ENCODE data around the gene TBC1D25. TPM values are rescaled to one million over a fixed set of nuclear protein-coding genes. Genes with fewer than 3 reads are reported as not detected.

Gene TBC1D25
- total and polyA plus RNA-seq, 2 of the 4 experiments (the other 2 are of a cell fraction) = 11.3 to 15.9 TPM

DNA sequence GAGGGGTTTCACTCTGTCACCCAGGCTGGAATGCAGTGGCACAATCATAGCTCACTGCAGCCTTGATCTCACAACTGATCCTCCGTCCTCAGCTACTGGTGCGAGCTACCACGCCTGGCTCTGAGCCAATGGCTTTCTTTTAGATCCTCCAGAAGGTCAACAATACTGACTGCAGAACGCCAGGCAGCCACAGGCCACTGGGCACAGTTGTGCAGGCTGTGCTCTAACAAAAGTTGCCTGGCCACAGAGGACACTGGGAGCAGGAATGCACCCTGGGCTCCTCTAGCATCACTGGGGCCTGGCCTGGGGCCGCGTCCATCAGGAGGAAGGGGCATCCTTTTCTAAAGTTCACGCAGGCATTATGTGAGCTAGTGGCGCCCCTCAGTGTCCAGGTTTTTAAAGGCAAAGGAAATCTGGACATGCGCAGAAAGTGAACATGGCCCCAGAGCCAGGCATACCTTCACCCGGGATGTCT lies 45.6 kb upstream of the TBC1D25 start:
- CTCF ChIA-PET = interaction anchor here (0.6 to 1.1 kb wide), 3 partner anchors 14 to 38 kb away, joined by 3 to 4 read pairs (median 4); no protein-coding TSS in a partner anchor
- Histone ChIP-seq H3K4me3 (ENCODE audit: insufficient read depth, low read depth, low read length) (no peak overlapping the region), H3K36me3 (ENCODE audit: control insufficient read depth, insufficient read depth, low read length) (no peaks in the 10 kb centered on the region), H3K4ac (ENCODE audit: low read depth, low read length) (no peak overlapping the region), H4K20me1 (ENCODE audit: insufficient read depth, low read length) (no peaks in the 10 kb centered on the region), H3K56ac (ENCODE audit: extremely low read depth, insufficient read depth, low read length) (no peak overlapping the region), H4K91ac (ENCODE audit: insufficient read depth, low read depth, low read length) (no peak overlapping the region), H3K4me1 (ENCODE audit: control insufficient read depth, insufficient read depth, low read length) (peaks cover 6% of the 10 kb centered on the region), H2BK5ac (ENCODE audit: low read depth, low read length, poor library complexity, severe bottlenecking) (no peak overlapping the region), H3K79me1 (ENCODE audit: low read depth in 1 of 2, low read length in 2 of 2) (no peaks in the 10 kb centered on the region), H2BK20ac (ENCODE audit: low read depth, low read length) (no peak overlapping the region), H3K9ac (ENCODE audit: low read depth, low read length) (no peak overlapping the region), H4K8ac (ENCODE audit: low read depth in 2 of 2, low read length in 2 of 2) (no peak overlapping the region), H3K18ac (ENCODE audit: low read depth, low read length) (no peak overlapping the region), H3K4me2 (ENCODE audit: low read depth, low read length) (no peak overlapping the region), H3K23ac (ENCODE audit: low read depth, low read length) (no peak overlapping the region), H2BK15ac (ENCODE audit: low read depth, low read length) (no peak overlapping the region), H2AK9ac (replicated peaks; ENCODE audit: low read depth, low read length, poor library complexity) (no peak overlapping the region), H3K9me1 (ENCODE audit: insufficient read depth, low read length) (peaks cover 13% of the 10 kb centered on the region), H2AFZ (replicated peaks; ENCODE audit: low read length, poor library complexity) (peak overlapping the region; percentile 6), H2BK120ac (ENCODE audit: low read depth, low read length) (no peak overlapping the region), H3K27ac (ENCODE audit: insufficient read depth, low read length) (no peak overlapping the region), H3K9me3 (ENCODE audit: control insufficient read depth, insufficient read depth, low read length) (no peaks in the 10 kb centered on the region; the same call in 1 of the 2 replicates), H4K5ac (ENCODE audit: low read depth, low read length) (no peak overlapping the region), H3K14ac (replicated peaks; ENCODE audit: low read depth, low read length) (no peak overlapping the region), H3K27me3 (ENCODE audit: control insufficient read depth, insufficient read depth, low read length) (no peaks in the 10 kb centered on the region), H2AK5ac (ENCODE audit: low read depth, low read length) (no peak overlapping the region)
- BruUV-seq (replicated peaks) = no TSS peak
- in situ Hi-C loops (cut with MboI; ENCODE audit: low sequenced_read_pairs) = loop anchor here (10.0 kb wide), 1 partner anchor 409 kb away; no protein-coding TSS in a partner anchor
- dilution Hi-C loops (cut with HindIII; ENCODE audit: low sequenced_read_pairs, unreplicated experiment) = no loop called here
- DNase-seq (peak; percentile 38), ATAC-seq (ENCODE audit: low read depth) (peak; percentile 55)
- intact Hi-C loops (cut with micrococcal nuclease) = loop anchor here (2.0 to 5.0 kb wide), 3 partner anchors 411 to 657 kb away; partner anchors contain the start of gene ZNF81
- 18% methylated on average over 6 of the region's 10 CpGs; no CpG with 5 or more reads in 1 of the 2 experiments for WGBS, 2 experiments (ENCODE audit: extremely low coverage in 2 of 2, insufficient read length in 1 of 2)
- POLR2A ChIA-PET (ENCODE audit: unreplicated experiment) = no interaction called here
- TF ChIP-seq BHLHE40 (IDR thresholded peaks at IDR 0.05; ENCODE audit: low read depth, low read length) = no peak
- TF ChIP-seq CHD1 (IDR thresholded peaks at IDR 0.05; ENCODE audit: low read depth, low read length) = no peak
- peak; percentile 37; the same call in 1 of the 2 replicates for TF ChIP-seq SMC3 (IDR thresholded peaks at IDR 0.05; ENCODE audit: low read depth, low read length)
- peak; percentile 59 for TF ChIP-seq RAD21 (IDR thresholded peaks at IDR 0.05; ENCODE audit: low read length)
- TF ChIP-seq POLR2A (IDR thresholded peaks at IDR 0.05; ENCODE audit: low read depth, low read length) = no peak
- TF ChIP-seq RFX5 (IDR thresholded peaks at IDR 0.05; ENCODE audit: low read depth, low read length) = no peak
- TF ChIP-seq, protein P1, sequence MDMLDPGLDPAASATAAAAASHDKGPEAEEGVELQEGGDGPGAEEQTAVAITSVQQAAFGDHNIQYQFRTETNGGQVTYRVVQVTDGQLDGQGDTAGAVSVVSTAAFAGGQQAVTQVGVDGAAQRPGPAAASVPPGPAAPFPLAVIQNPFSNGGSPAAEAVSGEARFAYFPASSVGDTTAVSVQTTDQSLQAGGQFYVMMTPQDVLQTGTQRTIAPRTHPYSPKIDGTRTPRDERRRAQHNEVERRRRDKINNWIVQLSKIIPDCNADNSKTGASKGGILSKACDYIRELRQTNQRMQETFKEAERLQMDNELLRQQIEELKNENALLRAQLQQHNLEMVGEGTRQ (IDR thresholded peaks at IDR 0.05; ENCODE audit: low read depth, low read length) = no peak
- no peak for TF ChIP-seq CEBPB (IDR thresholded peaks at IDR 0.05; ENCODE audit: low read depth, low read length)
- TF ChIP-seq, protein P2, sequence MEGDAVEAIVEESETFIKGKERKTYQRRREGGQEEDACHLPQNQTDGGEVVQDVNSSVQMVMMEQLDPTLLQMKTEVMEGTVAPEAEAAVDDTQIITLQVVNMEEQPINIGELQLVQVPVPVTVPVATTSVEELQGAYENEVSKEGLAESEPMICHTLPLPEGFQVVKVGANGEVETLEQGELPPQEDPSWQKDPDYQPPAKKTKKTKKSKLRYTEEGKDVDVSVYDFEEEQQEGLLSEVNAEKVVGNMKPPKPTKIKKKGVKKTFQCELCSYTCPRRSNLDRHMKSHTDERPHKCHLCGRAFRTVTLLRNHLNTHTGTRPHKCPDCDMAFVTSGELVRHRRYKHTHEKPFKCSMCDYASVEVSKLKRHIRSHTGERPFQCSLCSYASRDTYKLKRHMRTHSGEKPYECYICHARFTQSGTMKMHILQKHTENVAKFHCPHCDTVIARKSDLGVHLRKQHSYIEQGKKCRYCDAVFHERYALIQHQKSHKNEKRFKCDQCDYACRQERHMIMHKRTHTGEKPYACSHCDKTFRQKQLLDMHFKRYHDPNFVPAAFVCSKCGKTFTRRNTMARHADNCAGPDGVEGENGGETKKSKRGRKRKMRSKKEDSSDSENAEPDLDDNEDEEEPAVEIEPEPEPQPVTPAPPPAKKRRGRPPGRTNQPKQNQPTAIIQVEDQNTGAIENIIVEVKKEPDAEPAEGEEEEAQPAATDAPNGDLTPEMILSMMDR (conservative IDR thresholded peaks at IDR 0.05; ENCODE audit: low read depth, low read length) = peak; percentile 52
- no peak for TF ChIP-seq MAFK (IDR thresholded peaks at IDR 0.05; ENCODE audit: low read depth, low read length)

Data from IMR-90 (cell line).